Esophagus squamous epithelium (tissue), 5 donors: Measurements from ENCODE around the gene ARHGEF3. TPM values are rescaled to one million over a fixed set of nuclear protein-coding genes. Genes with fewer than 3 reads are reported as not detected.

ENCODE experiments used
- DNase-seq: peaks from one replicate; lab custom pipeline; 2025; lab: John Stamatoyannopoulos, UW
- H3K27ac ChIP-seq, 4 donors: fragments of 200-600 bp; sonication (generic); one replicate each; pipeline ENCODE4 v1.5.1; 2016 to 2019; ENCODE audit warnings: mild to moderate bottlenecking in 1 of 4
- H3K27me3 ChIP-seq, 4 donors: fragments of 200-600 bp; sonication (generic); 1 replicate in 3 of 4; 2 replicates in 1 of 4; pipeline versions ENCODE4 v1.5.1 to v1.6.0; 2017 to 2021; ENCODE audit warnings: antibody characterized with exemption in 1 of 4
- H3K36me3 ChIP-seq, 3 donors: fragments of 200-600 bp; sonication (generic); one replicate each; pipeline ENCODE4 v1.5.1; 2016 to 2019
- H3K4me1 ChIP-seq, 3 donors: fragments of 200-600 bp; sonication (generic); one replicate each; pipeline ENCODE4 v1.5.1; 2017 to 2019
- H3K4me3 ChIP-seq, 4 donors: fragments of 200-600 bp; sonication (generic); 1 replicate in 3 of 4; 2 replicates in 1 of 4; pipeline ENCODE4 v1.5.1; 2016 to 2019; ENCODE audit warnings: mild to moderate bottlenecking in 2 of 4, moderate library complexity in 1 of 4
- H3K9me3 ChIP-seq, 3 donors: fragments of 200-600 bp; sonication (generic); one replicate each; pipeline ENCODE4 v1.5.1; 2016 to 2019
- POLR2A ChIP-seq, 4 donors: fragments of 450-650 bp; IDR thresholded peaks; one replicate each; pipeline ENCODE4 v1.6.1; 2017; ENCODE audit warnings: antibody characterized with exemption in 4 of 4, mild to moderate bottlenecking in 4 of 4, moderate library complexity in 3 of 4
- WGBS, 2 donors: methylation state at CpG; one replicate each; pipeline ENCODE4 v1.1.5; 2018; 5-methylcytosine and 5-hydroxymethylcytosine counted together
- intact Hi-C: fragments of 100-400 bp; cut with DNase I; formaldehyde crosslinking; loops from one replicate; pipeline ENCODE4 v1.15.0; 2022
- total RNA-seq, 4 donors: library from RNA; depleted of rRNA; stranded (reverse); fragments of >200 nt; gene quantifications; one replicate each; pipeline ENCODE4 v1.1.0, GENCODE V29; 2016
- TF ChIP-seq, protein P1 (sequence below), 6 experiments: fragments of 450-650 bp in 4 of 6; fragments of 200-600 bp in 2 of 6; sonication (generic) in 2 of 6; IDR thresholded peaks; one replicate each; pipeline ENCODE4 v1.5.1; 2016 to 2019; ENCODE audit warnings: antibody characterized with exemption in 6 of 6, mild to moderate bottlenecking in 4 of 6, moderate library complexity in 4 of 6
- donor health status: DM: yes; HTN: yes; CAD: no.

Gene ARHGEF3
- total RNA-seq, 4 donors from 2014 or later = 20.6 to 26.3 (median 24.7) TPM

DNA sequence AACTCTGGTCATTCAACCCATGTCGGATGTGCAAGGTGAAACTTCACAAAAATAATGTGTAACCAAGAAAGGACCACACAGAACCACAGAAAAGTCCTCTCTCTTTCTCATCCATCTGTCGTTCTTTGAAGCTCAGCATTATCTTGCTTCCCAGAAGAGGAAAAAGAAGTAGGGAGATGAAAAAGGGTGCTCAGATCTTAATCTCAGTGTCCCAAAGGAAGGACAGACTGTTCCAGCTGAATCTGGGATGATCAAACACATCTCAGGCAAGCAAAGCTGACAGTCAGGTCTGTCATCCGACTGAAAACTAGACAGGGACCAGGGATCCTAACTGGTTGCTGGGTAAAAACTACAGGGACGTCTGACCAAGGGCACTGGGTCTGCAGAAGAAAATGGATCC lies 16.2 kb downstream of the ARHGEF3 start:
- peaks cover 33 to 94% (median 45%) of the 10 kb centered on the region in 3 donors for H3K4me1 ChIP-seq
- WGBS, 2 donors = 83 to 89% methylated on average over 2 to 4 of the region's 4 CpGs
- no peak for DNase-seq
- H3K27ac ChIP-seq = peak overlapping the region; percentile 54 to 81 (median 78)
- no peaks in the 10 kb centered on the region for H3K36me3 ChIP-seq
- no peak overlapping the region for H3K4me3 ChIP-seq
- no peaks in the 10 kb centered on the region for H3K9me3 ChIP-seq
- H3K27me3 ChIP-seq = no peaks in the 10 kb centered on the region
- TF ChIP-seq POLR2A (IDR thresholded peaks at IDR 0.05) = no peak
- TF ChIP-seq, protein P1, sequence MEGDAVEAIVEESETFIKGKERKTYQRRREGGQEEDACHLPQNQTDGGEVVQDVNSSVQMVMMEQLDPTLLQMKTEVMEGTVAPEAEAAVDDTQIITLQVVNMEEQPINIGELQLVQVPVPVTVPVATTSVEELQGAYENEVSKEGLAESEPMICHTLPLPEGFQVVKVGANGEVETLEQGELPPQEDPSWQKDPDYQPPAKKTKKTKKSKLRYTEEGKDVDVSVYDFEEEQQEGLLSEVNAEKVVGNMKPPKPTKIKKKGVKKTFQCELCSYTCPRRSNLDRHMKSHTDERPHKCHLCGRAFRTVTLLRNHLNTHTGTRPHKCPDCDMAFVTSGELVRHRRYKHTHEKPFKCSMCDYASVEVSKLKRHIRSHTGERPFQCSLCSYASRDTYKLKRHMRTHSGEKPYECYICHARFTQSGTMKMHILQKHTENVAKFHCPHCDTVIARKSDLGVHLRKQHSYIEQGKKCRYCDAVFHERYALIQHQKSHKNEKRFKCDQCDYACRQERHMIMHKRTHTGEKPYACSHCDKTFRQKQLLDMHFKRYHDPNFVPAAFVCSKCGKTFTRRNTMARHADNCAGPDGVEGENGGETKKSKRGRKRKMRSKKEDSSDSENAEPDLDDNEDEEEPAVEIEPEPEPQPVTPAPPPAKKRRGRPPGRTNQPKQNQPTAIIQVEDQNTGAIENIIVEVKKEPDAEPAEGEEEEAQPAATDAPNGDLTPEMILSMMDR (IDR thresholded peaks at IDR 0.05) = no peak
- intact Hi-C loops = no loop called here

DNA sequence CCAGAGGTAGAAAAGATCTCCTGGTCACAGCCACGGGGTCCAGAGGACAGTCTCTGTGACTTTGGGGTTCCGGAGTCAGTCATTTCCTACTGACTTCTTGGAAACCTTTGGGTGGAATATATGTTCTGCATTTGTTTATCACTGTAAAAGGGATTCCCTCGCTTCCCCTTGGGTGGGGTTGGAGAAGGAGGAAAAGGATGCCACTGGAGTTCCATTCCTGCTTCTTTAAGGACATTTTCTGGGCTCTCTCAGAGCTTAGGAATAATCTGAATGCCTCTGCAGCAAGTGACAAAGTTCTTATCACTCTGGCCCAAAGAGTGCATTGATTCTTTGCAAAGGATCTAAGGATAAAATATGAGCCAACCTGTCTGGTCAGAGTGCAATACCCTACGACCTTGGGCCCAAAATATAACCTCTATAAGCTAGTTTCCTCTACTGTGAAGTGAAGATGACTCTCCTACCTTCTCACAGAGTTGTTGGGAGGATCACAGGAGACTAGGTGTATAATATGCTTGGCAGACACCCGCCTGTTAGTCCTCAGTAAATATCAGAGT lies 17.2 kb downstream of the ARHGEF3 start:
- Histone ChIP-seq H3K4me3 (no peak overlapping the region), H3K27ac (peak overlapping the region; percentile 54 to 81 (median 78)), H3K9me3 (no peaks in the 10 kb centered on the region), H3K27me3 (no peaks in the 10 kb centered on the region), H3K36me3 (no peaks in the 10 kb centered on the region), H3K4me1 (peaks cover 33 to 84% (median 45%) of the 10 kb centered on the region in 3 donors)
- whole genome bisulfite sequencing, 2 donors = 64 to 89% methylated on average over 5 of the region's 5 CpGs
- TF ChIP-seq, protein P1 (IDR thresholded peaks at IDR 0.05) = no peak
- TF ChIP-seq POLR2A (IDR thresholded peaks at IDR 0.05) = no peak
- DNase-seq = no peak
- intact Hi-C loops = no loop called here

DNA sequence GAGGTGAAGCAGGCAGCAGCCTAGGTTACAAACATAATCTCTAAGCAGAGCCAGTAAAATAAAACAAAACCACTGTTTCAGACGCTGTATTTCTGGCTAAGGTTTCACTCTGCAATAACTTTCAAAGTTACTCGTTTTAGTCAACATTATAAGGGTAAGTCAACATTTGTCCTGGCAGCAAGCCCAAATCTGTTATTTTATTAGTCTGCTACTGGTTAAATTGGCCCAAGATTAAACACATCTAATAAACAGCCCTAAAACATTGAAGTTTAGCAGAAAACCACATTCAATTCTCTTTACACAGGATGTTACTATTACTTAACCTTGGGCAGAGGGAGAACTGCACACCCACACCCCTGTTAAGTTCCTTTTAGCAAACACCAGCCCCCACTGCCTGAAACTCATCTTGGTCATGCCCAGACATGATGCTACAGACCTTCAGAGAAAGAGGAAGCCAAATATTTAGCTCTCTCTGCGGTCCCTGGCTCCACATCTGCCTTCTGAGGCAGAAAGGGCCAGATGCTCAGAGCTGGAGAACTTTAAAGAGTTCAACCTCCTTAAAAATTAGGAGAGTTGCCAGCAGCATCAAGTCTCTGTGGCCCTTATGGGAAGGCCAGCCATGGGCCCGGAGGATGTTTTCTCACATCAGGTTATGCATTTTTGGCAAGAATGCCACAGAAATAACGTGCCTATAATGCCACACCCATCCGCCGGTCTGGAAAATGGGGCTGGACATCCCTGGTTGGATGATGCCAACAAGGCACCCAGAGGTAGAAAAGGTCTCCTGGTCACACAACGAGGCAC lies 17.9 kb downstream of the ARHGEF3 start:
- no peaks in the 10 kb centered on the region for H3K36me3 ChIP-seq
- H3K27me3 ChIP-seq = no peaks in the 10 kb centered on the region
- peak; percentile 44 for DNase-seq
- peak in 1 of 4 donors; percentile 43 for TF ChIP-seq POLR2A (IDR thresholded peaks at IDR 0.05)
- TF ChIP-seq, protein P1 (IDR thresholded peaks at IDR 0.05) = no peak
- no peaks in the 10 kb centered on the region for H3K9me3 ChIP-seq
- 19% methylated on average over 7 to 8 of the region's 8 CpGs for WGBS, 2 donors
- H3K4me1 ChIP-seq = peaks cover 33 to 77% (median 42%) of the 10 kb centered on the region in 3 donors
- H3K27ac ChIP-seq = peak overlapping the region; percentile 54 to 81 (median 78)
- intact Hi-C loops = no loop called here
- H3K4me3 ChIP-seq = no peak overlapping the region

DNA sequence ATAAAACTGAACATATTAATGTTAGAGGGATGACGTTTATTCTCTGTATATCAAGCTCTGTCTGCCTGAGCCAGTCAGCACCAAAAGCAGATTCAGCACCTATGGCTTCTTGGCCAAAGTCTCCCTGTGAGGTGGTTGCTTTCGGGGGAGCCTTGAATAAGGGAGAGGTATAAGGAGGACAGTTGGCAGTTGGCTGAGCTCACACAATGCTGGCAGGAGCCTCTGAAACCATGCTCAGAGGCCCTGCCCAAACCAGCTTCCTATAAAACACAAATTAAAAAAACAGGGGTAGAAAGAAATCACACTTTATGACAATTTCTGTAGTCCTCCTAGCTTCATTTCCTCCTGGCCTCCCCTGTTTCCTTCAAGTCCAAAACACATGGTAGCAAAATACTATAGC lies 18.8 kb downstream of the ARHGEF3 start:
- DNase-seq = no peak
- H3K9me3 ChIP-seq = no peaks in the 10 kb centered on the region
- no peak overlapping the region for H3K4me3 ChIP-seq
- intact Hi-C loops = no loop called here
- H3K4me1 ChIP-seq = peaks cover 33 to 71% (median 38%) of the 10 kb centered on the region in 3 donors
- TF ChIP-seq, protein P1 (IDR thresholded peaks at IDR 0.05) = no peak
- no peak for TF ChIP-seq POLR2A (IDR thresholded peaks at IDR 0.05)
- WGBS, 2 donors = 31 to 38% methylated on average over 2 of the region's 2 CpGs
- peak overlapping the region; percentile 54 to 81 (median 78) for H3K27ac ChIP-seq
- no peaks in the 10 kb centered on the region for H3K27me3 ChIP-seq
- no peaks in the 10 kb centered on the region for H3K36me3 ChIP-seq

DNA sequence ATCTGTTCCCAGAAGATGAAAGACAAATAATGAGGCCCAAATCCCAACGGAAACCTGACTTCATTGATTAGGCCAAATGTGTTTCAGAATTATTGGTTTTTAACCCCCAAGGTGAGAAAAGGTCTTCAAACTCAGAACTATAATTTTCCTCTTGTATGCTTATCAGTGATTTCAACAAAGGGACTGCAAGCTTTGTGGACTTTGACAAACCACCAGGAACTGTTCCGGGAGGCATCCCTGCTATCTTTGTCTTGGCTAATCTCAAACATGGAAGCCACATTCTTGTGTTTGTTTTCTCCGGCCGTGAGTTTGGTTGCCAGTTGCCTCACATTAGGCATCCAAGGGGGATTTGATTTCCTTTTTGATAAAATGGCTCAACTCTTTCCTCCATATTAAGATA lies 19.5 kb downstream of the ARHGEF3 start:
- no peaks in the 10 kb centered on the region for H3K36me3 ChIP-seq
- peak overlapping the region in 3 of 4 donors; percentile 33 to 79 (median 78) for H3K27ac ChIP-seq
- peaks cover 33 to 71% (median 38%) of the 10 kb centered on the region in 3 donors for H3K4me1 ChIP-seq
- DNase-seq = no peak
- H3K4me3 ChIP-seq = no peak overlapping the region
- no peaks in the 10 kb centered on the region for H3K9me3 ChIP-seq
- no peaks in the 10 kb centered on the region for H3K27me3 ChIP-seq
- WGBS, 2 donors = 74 to 77% methylated on average over 4 of the region's 4 CpGs
- TF ChIP-seq POLR2A (IDR thresholded peaks at IDR 0.05) = no peak
- TF ChIP-seq, protein P1 (IDR thresholded peaks at IDR 0.05) = no peak
- intact Hi-C loops = no loop called here
